Activated gamma-delta T cell treated with Interleukin-2 at 50 U/mL for 16 hours (primary cell): ENCODE results near the gene CXCL14.

Experiments
- DNase-seq: peaks from one replicate; pipeline ENCODE4 v3.0.0-alpha.2; 2020

CXCL14 gene

GRCh38 chr5:135596157-135596763 is 17.5 kb upstream of the CXCL14 start:
- DNase-seq, result no peak

DNA sequence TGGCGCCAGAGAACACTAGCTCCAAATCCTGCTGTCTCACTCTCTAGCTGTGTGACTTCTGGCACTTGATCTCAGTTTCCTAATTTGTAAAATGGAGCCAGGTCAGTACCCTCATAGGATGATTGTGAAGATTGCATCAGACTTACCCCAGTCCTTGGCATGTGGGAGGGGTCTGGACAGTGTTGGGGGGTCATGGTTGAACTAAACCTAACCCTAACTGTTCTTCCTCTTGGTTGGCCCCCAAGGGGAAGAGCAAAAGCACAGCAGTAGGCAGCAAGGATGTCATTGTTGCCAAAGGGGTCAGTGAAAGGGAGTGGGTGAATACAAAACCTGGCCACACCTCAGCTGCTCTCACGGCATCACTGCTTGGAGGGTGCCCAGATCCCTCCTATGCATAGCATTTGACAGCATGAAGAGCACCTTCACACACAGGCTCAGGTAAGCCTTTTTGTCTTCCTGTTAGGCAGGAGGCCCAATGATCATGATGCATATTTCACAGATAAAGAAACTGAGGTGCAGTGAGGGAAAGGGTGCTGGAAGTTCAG is 15.7 kb upstream of the CXCL14 start:
- no peak for DNase-seq

GRCh38 chr5:135593886-135594285 is 15.1 kb upstream of the CXCL14 start:
- no peak for DNase-seq

- DNase-seq, result no peak
These were observed 14.3 kb upstream of the CXCL14 start for GRCh38 chr5:135593141-135593540.

DNA sequence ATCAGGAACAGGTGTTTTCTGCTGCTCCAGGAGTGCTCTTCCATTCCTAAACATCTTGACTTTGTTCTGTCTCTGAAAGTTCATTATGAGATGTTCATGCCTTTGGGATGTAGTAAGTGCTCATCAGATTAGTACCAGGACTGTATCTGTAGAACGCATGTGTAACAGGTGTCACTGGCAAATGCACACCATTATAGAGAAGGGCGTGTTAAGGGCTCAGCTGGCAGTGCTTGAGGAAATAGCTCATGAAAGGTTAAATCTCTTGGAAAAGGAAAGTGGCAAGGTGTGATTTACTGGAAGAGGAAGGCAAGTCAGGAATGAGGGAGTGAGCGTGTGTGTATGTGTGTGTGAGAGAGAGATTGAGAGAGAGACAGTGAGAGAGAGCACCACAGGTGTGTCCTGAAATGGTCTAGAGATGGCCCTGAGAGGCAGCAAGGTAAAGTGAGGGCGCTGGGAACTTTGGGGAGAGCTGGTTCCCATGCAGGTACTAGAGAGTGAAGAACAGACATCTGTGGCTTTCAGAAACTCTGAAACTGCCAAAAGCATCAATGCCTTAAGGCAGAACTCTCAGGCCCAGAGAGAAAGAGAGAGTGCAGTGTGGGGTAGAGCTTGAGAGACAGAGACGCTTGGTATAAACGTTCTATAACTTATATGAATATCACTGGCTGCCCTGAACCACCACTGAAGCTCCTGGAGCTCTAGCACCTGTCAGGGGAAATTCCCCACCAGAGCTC is 13.7 kb upstream of the CXCL14 start:
- no peak for DNase-seq

- no peak for DNase-seq
These were observed 12.5 kb upstream of the CXCL14 start for GRCh38 chr5:135591277-135591676.

DNA sequence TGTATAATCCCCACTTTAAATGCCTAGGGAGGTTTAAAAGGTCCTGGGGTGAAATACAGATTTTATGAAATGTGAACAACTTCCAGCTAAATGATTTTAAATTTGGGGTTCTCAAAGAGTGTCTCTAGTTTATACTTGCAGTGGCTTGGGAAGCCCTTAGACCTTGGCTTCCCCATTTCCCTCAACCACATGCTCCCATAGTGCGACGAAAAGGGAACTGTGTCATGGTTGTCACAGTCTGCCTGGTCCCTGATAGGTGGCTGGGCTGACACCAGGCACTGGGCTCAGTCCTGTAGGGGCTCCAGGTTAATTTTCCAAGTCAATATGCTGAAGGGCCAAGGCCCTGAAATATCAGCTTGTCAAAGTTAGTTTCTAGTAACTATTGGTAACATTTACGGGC is 10.4 kb upstream of the CXCL14 start:
- DNase-seq, result no peak

GRCh38 chr5:135587721-135588663 is 9.2 kb upstream of the CXCL14 start:
- no peak for DNase-seq

- DNase-seq, result no peak
These were observed 6.1 kb upstream of the CXCL14 start for GRCh38 chr5:135584918-135585317.

DNA sequence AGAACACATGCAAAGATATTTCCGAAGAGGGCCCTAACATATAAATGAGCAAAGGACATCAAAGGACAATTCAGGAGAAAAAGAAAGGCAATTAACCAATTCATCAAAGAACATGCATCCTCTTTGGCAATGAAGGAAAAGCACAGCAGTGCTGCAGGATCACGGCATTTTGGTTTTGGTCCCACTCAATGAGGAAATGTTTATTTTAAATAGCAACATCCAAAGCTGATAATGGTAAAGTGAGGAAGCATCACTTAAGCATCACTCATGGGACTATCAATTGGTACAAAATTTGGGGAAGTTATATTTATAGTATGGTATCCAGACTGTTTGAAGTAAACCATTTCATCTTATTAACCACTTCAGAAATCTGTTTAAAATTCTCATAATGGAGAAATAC is 5.5 kb upstream of the CXCL14 start:
- DNase-seq, result no peak

DNA sequence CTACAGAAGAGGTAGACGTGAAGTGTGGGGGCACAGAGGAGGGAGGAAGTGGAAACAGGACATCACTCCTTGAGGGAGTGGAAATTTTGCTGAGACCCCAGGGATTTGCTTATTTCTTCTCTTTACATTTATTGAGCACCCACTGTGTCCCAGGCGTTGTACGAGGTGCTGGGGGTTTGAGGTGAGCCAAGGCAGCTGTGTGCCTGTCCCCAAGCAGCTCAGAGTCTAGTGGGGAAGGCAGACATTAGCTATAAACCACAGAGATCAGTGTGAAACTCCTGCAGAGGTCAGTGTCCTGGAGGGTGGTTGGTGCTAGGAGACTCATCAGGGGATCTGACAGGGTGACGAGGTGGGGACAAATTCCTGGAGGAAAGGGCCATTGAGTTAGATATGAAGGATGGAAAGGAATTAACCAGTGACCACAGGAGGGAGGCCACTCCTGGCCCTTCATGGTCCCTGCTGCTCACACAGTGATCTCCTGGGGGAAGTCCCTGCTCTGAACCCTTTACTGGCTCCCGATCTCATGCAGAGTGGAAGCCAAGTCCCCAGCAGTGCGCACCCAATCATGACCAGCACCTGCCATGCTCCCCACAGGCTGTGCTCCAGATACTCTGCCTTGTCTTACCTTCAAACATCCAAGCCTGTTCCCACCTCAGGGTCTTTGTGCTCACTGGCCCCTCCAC is 3.4 kb upstream of the CXCL14 start:
- no peak for DNase-seq

DNA sequence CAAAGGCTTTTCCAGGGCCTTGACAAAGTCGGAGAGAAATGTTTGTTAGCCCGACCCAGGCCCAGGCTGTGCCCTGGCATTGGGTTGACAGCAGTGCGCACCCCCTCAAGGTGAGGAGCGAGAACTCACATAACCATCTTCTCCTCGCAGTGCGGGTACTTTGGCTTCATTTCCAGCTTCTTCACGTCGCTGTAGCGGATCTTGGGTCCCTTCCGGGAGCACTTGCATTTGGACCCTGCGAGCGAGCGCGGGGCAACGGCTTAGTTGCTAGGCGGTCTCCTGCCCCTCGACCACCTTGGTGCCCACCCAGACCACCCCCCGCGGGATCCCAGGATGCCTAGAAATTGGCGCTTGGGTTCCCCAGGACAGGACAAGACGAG is 496 bp downstream of the CXCL14 start:
- no peak for DNase-seq

- no peak for DNase-seq
These were observed 1.4 kb downstream of the CXCL14 start for GRCh38 chr5:135577421-135577820.

GRCh38 chr5:135576075-135576599 is 2.7 kb downstream of the CXCL14 start:
- no peak for DNase-seq

GRCh38 chr5:135574493-135574892 is 4.3 kb downstream of the CXCL14 start:
- no peak for DNase-seq

DNA sequence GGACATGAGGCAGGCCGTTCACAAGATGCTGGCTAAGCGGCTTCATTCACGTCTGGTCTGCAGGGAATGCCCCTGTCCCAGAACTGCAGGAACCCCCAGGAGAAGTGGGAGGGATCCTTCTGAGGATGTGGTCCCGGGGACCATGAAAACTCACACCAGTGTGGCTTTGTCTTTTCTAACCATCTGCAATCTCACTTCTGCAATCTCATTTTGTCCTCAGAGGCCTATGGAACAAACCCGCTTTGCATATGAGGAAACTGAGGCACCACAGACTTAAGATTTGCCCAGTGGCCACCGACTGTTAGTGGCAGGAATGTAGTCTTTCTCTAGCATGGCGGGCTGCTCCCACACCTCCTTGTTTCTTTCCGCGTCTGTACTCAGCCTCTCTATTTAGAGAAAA is 6.9 kb downstream of the CXCL14 start:
- no peak for DNase-seq

DNA sequence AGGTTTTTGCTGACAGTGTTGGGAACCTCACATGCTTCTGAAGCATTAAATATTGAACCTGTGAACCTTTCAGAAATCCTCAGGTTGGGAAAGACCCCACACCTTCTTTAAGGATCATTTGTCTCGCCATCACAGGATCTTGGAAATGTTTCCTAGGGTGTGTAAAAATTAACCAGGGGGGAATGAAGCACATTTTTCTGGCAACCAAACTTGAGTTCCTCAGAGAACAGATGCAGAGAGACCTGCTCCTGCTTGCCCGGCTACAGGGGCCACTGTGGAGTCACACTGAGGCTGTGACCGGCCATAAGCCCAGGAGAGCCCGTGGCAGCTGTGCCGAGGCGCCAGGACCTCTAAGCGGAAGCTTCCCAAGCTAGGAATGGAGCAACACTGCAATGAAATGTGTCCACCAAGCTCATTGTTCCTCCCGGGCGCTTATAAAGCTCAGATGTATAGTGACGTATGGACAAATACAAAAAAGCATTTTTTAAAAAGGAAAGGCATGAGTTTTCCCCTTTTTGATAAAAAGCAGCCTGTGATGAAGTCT is 7.7 kb downstream of the CXCL14 start:
- DNase-seq, result no peak

- no peak for DNase-seq
These were observed 8.4 kb downstream of the CXCL14 start for GRCh38 chr5:135570453-135570764.

- no peak for DNase-seq
These were observed 8.9 kb downstream of the CXCL14 start for GRCh38 chr5:135569755-135570452.

GRCh38 chr5:135568923-135569360 is 9.8 kb downstream of the CXCL14 start:
- no peak for DNase-seq

DNA sequence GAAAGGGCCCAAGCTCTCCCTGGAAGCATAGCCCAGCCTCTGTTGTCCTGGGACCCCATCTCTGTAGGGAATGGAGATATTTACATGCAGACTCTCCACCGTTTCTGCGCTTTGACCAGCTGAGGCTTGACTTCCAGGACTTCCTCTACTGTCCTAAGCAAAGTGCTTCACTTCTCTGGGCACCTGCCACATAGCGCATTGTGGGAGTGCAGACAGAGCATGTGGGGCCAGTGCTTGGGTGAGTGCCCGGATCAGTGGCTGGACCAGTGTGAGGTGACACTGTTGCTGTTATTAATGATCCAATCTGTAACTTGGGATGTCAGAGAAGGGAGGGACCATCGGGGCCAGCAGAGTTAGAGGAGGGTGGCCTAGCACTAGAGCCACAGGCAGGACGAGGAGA is 10.5 kb downstream of the CXCL14 start:
- no peak for DNase-seq

- no peak for DNase-seq
These were observed 11.1 kb downstream of the CXCL14 start for GRCh38 chr5:135567661-135568060.
